Measurements from ENCODE around the gene ZNF101.
"Not testable (repeated sequence)": the region's sequence is repeated elsewhere in the genome, so short reads cannot be mapped to it uniquely, and the experiment has no call there.

GRCh38 chr19:19700493-19700892 lies 31.9 kb downstream of the ZNF101 start:
- not testable (repeated sequence) for TF ChIP-seq CTCF (conservative IDR thresholded peaks at IDR 0.05); ZFX (IDR thresholded peaks at IDR 0.05)

All from C4-2B (cell line).